ENCODE data around the gene INTS3.

DNA sequence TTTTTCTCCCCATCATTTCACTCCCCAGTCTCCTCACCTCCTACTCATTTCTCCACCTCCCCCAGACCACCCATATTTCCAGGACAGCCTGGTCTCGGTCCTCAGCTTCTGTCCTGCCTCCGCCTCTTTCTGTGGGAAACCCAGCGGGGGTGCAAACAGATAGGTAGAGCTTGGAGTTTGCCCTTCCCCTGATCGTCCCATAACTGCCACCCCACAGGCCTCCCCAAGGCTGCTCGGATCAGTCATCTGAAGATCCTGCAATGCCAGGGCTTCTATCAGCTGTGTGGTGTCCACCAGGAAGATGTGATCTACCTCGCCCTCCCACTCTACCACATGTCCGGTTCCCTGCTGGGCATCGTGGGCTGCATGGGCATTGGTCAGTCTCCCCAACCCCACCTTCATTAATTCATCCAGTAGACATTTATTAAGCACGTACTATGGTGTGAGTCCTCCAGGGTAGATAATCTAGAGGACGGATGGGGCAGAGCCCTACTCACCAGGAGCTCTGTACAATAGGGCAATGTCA, 49.1 kb downstream of the INTS3 start:
- TF ChIP-seq EZH2 (IDR thresholded peaks at IDR 0.05) (no peak), FOXP2 (optimal IDR thresholded peaks at IDR 0.05; ENCODE audit: control extremely low read depth, extremely low read length, insufficient read depth) (no peak), POLR2AphosphoS5 (IDR thresholded peaks at IDR 0.05; ENCODE audit: borderline replicate concordance, low read depth, low read length) (no peak)

Data from SK-N-MC (cell line).